SK-N-SH (cell line): Measurements from ENCODE around the gene NRCAM. TPM values are rescaled to one million over a fixed set of nuclear protein-coding genes. Genes with fewer than 3 reads are reported as not detected.

Experiments used
- CTCF ChIA-PET: fragments of 300-600, 350-600 bp; formaldehyde crosslinking; extraction: SDS; loops from one replicate; lab custom pipeline; 2021; lab: Yijun Ruan, JAX
- POLR2A ChIA-PET: fragments of 350-600 bp; sonication (Branson Sonifier 250); formaldehyde crosslinking; extraction: SDS; loops from one replicate; lab custom pipeline; 2020; ENCODE audit warnings: antibody characterized with exemption, inconsistent platforms; lab: Yijun Ruan, JAX
- DNase-seq: peaks from one replicate; pipeline ENCODE4 v3.0.0; 2012
- H2AFZ ChIP-seq: fragments of 200-600 bp; sonication (generic); 2 replicates; pipeline ENCODE4 v1.8.1; 2016; ENCODE audit warnings: antibody characterized with exemption, mild to moderate bottlenecking, low read depth
- H3F3A ChIP-seq: fragments of 200-600 bp; sonication (generic); replicated peaks from 2 replicates; pipeline ENCODE3; 2016; ENCODE audit warnings: antibody characterized with exemption, mild to moderate bottlenecking; ENCODE audit not compliant: insufficient read depth
- H3K27ac ChIP-seq, 2 experiments: fragments of 200-500 bp in 1 of 2; fragments of 200-600 bp in 1 of 2; sonication (Bioruptor generic) in 1 of 2; sonication (generic), shearing (Covaris generic) in 1 of 2; 2 replicates each; pipeline versions ENCODE4 v1.5.1 to v1.6.1; 2014 to 2016; ENCODE audit warnings: low read depth in 2 of 2, inconsistent platforms in 1 of 2, low read length in 1 of 2, mild to moderate bottlenecking in 1 of 2, mixed read lengths in 1 of 2
- H3K27me3 ChIP-seq: fragments of 200-600 bp; sonication (generic), shearing (Covaris generic); 2 replicates; pipeline ENCODE4 v1.6.1; 2016; ENCODE audit warnings: mixed run types; ENCODE audit not compliant: insufficient read depth
- H3K36me3 ChIP-seq, 2 experiments: fragments of 200-500 bp in 1 of 2; fragments of 200-600 bp in 1 of 2; sonication (Bioruptor generic) in 1 of 2; sonication (generic) in 1 of 2; replicated peaks in 1 of 2; 2 replicates each; pipeline versions ENCODE3 to v1.5.1; 2014 to 2016; ENCODE audit warnings: low read length in 1 of 2, mild to moderate bottlenecking in 1 of 2; ENCODE audit not compliant: insufficient read depth in 2 of 2, control insufficient read depth in 1 of 2
- H3K4me1 ChIP-seq, 2 experiments: fragments of 200-500 bp in 1 of 2; fragments of 200-600 bp in 1 of 2; sonication (Bioruptor generic) in 1 of 2; sonication (generic), shearing (Covaris generic) in 1 of 2; 2 replicates each; pipeline versions ENCODE4 v1.5.1 to v1.6.1; 2014 to 2016; ENCODE audit warnings: low read depth in 1 of 2, low read length in 1 of 2, mixed run types in 1 of 2; ENCODE audit not compliant: insufficient read depth in 2 of 2, control insufficient read depth in 1 of 2
- H3K4me2 ChIP-seq: fragments of 200-600 bp; sonication (generic), shearing (Covaris generic); 2 replicates; pipeline ENCODE4 v1.6.1; 2017; ENCODE audit warnings: mixed run types
- H3K4me3 ChIP-seq, 2 experiments: fragments of 200-500 bp in 1 of 2; fragments of 200-600 bp in 1 of 2; sonication (Bioruptor generic) in 1 of 2; sonication (generic), shearing (Covaris generic) in 1 of 2; 2 replicates each; pipeline versions ENCODE4 v1.5.1 to v1.8.1; 2014 to 2016; ENCODE audit warnings: low read depth in 2 of 2, inconsistent platforms in 1 of 2, low read length in 1 of 2, mild to moderate bottlenecking in 1 of 2, mixed read lengths in 1 of 2, moderate library complexity in 1 of 2
- H3K79me2 ChIP-seq: fragments of 200-600 bp; sonication (generic); 2 replicates; pipeline ENCODE4 v1.8.1; 2017; ENCODE audit warnings: mild to moderate bottlenecking; ENCODE audit not compliant: insufficient read depth
- H3K9ac ChIP-seq: fragments of 200-600 bp; sonication (generic); 2 replicates; pipeline ENCODE4 v1.6.1; 2017; ENCODE audit warnings: mixed run types
- H3K9me2 ChIP-seq: fragments of 200-600 bp; sonication (generic); 2 replicates; pipeline ENCODE4 v1.6.1; 2017; ENCODE audit warnings: mixed run types
- H3K9me3 ChIP-seq: fragments of 200-600 bp; sonication (generic); 2 replicates; pipeline ENCODE4 v1.6.1; 2017; ENCODE audit warnings: mixed run types, mild to moderate bottlenecking, moderate library complexity
- H4K20me1 ChIP-seq: fragments of 200-600 bp; sonication (generic); 2 replicates; pipeline ENCODE4 v1.6.1; 2017; ENCODE audit warnings: mild to moderate bottlenecking, mixed run types; ENCODE audit not compliant: insufficient read depth
- CTCF ChIP-seq: fragments of 200-600 bp; sonication (generic); IDR thresholded peaks from 2 replicates; pipeline ENCODE4 v1.6.1; 2017; ENCODE audit warnings: antibody characterized with exemption, mild to moderate bottlenecking, moderate library complexity
- FOSL2 ChIP-seq: IDR thresholded peaks from 2 replicates; pipeline ENCODE4 v1.4.0; 2012; ENCODE audit warnings: low read depth, mild to moderate bottlenecking, moderate library complexity, borderline replicate concordance
- FOXM1 ChIP-seq: IDR thresholded peaks from 2 replicates; pipeline ENCODE4 v1.4.0; 2012; ENCODE audit warnings: low read depth, mild to moderate bottlenecking
- MXI1 ChIP-seq: IDR thresholded peaks from 2 replicates; pipeline ENCODE4 v1.6.1; 2012; ENCODE audit warnings: mild to moderate bottlenecking, low read depth, low read length, improper control_type of control experiment
- NRF1 ChIP-seq: IDR thresholded peaks from 2 replicates; pipeline ENCODE4 v1.6.1; 2012; ENCODE audit warnings: low read depth, mild to moderate bottlenecking, low read length
- PBX3 ChIP-seq: IDR thresholded peaks from 2 replicates; pipeline ENCODE4; 2012
- POLR2AphosphoS5 ChIP-seq: IDR thresholded peaks from 2 replicates; pipeline ENCODE4 v1.6.1; 2012; ENCODE audit warnings: low read depth, low read length
- RAD21 ChIP-seq: IDR thresholded peaks from 2 replicates; pipeline ENCODE4 v1.6.1; 2012; ENCODE audit warnings: mild to moderate bottlenecking, low read length
- TCF12 ChIP-seq: IDR thresholded peaks from 2 replicates; pipeline ENCODE4 v1.4.0; 2012
- TEAD4 ChIP-seq: IDR thresholded peaks from 2 replicates; pipeline ENCODE4 v1.4.0; 2012; ENCODE audit warnings: mild to moderate bottlenecking, borderline replicate concordance; ENCODE audit not compliant: insufficient read depth
- YY1 ChIP-seq: IDR thresholded peaks from 2 replicates; pipeline ENCODE4 v1.4.0; 2012; ENCODE audit warnings: low read depth, mild to moderate bottlenecking
- WGBS: methylation state at CpG from one replicate; pipeline ENCODE4 v1.1.6; 2017; ENCODE audit warnings: low lambda C conversion rate; 5-methylcytosine and 5-hydroxymethylcytosine counted together
- polyA plus RNA-seq, 3 experiments: library from polyadenylated mRNA; depleted of rRNA; stranded (reverse); fragments of >200 nt; gene quantifications; 2 replicates each; pipeline ENCODE4 v1.2.3, GENCODE V29; 2012
- TF ChIP-seq, protein P1 (sequence below): fragments of 150-350 bp; IDR thresholded peaks from 2 replicates; pipeline ENCODE4 v1.6.1; 2017; ENCODE audit warnings: antibody characterized with exemption, low read length, low read depth, borderline replicate concordance
- TF ChIP-seq, protein P2 (sequence below): IDR thresholded peaks from 2 replicates; pipeline ENCODE4 v1.4.0; 2012; ENCODE audit warnings: low read depth, borderline replicate concordance

NRCAM gene
- polyA plus RNA-seq, 1 of the 3 experiments (the other 2 are of a cell fraction): 1.1 TPM

- CTCF ChIA-PET: interaction anchor here (0.5 to 1.4 kb wide), 3 partner anchors 9 to 984 kb away, joined by 3 to 7 read pairs (median 3); no protein-coding TSS in a partner anchor
- peak overlapping the region in 1 of 2 experiments; percentile 86; a peak in 2 of 4 replicates for H3K27ac ChIP-seq
These were observed 156.8 kb downstream of the NRCAM start for GRCh38 chr7:108299251-108299973.

More at GRCh38 chr7:108299251-108299973, 156.8 kb downstream of the NRCAM start:
- DNase-seq: no peak
- Histone ChIP-seq H3K4me3 (no peak overlapping the region), H3K36me3 (no peaks in the 10 kb centered on the region), H4K20me1 (no peaks in the 10 kb centered on the region), H3K9me3 (no peaks in the 10 kb centered on the region), H3K9me2 (no peaks in the 10 kb centered on the region), H3K9ac (no peak overlapping the region), H3K79me2 (no peaks in the 10 kb centered on the region), H3F3A (no peaks in the 10 kb centered on the region), H3K4me2 (peak overlapping the region; percentile 9; the same call in 1 of the 2 replicates), H3K27me3 (no peaks in the 10 kb centered on the region), H2AFZ (no peak overlapping the region; the same call in 1 of the 2 replicates), H3K4me1 (peaks cover 15 to 31% of the 10 kb centered on the region in 2 experiments; a peak in 3 of 4 replicates)
- POLR2A ChIA-PET: interaction anchor here (1.0 kb wide), 1 partner anchor 155 kb away, joined by 4 read pairs; no protein-coding TSS in a partner anchor
- TF ChIP-seq PBX3 (peak; percentile 16; the same call in 1 of the 2 replicates), MXI1 (peak; percentile 47), NRF1 (no peak), FOXM1 (no peak), POLR2AphosphoS5 (no peak), RAD21 (peak; percentile 6; the same call in 1 of the 2 replicates), CTCF (no peak), FOSL2 (no peak), TCF12 (0 out of 2 replicates have a peak, but pooled peaks have one; percentile 15), TEAD4 (0 out of 2 replicates have a peak, but pooled peaks have one; percentile 25), YY1 (no peak)
- TF ChIP-seq, protein P1, sequence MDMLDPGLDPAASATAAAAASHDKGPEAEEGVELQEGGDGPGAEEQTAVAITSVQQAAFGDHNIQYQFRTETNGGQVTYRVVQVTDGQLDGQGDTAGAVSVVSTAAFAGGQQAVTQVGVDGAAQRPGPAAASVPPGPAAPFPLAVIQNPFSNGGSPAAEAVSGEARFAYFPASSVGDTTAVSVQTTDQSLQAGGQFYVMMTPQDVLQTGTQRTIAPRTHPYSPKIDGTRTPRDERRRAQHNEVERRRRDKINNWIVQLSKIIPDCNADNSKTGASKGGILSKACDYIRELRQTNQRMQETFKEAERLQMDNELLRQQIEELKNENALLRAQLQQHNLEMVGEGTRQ: no peak
- TF ChIP-seq, protein P2, sequence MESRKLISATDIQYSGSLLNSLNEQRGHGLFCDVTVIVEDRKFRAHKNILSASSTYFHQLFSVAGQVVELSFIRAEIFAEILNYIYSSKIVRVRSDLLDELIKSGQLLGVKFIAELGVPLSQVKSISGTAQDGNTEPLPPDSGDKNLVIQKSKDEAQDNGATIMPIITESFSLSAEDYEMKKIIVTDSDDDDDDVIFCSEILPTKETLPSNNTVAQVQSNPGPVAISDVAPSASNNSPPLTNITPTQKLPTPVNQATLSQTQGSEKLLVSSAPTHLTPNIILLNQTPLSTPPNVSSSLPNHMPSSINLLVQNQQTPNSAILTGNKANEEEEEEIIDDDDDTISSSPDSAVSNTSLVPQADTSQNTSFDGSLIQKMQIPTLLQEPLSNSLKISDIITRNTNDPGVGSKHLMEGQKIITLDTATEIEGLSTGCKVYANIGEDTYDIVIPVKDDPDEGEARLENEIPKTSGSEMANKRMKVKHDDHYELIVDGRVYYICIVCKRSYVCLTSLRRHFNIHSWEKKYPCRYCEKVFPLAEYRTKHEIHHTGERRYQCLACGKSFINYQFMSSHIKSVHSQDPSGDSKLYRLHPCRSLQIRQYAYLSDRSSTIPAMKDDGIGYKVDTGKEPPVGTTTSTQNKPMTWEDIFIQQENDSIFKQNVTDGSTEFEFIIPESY: no peak
- 20% methylated on average over 8 of the region's 8 CpGs for WGBS
